SH-SY5Y (cell line): ENCODE measurements around the gene MFSD2B.

ENCODE experiments used
- GATA2 ChIP-seq: IDR thresholded peaks from 2 replicates; pipeline ENCODE4 v1.6.1; 2011; ENCODE audit warnings: mild to moderate bottlenecking, low read depth, low read length
- GATA3 ChIP-seq: IDR thresholded peaks from 2 replicates; pipeline ENCODE4 v1.6.1; 2011; ENCODE audit warnings: low read depth, mild to moderate bottlenecking, low read length, moderate library complexity

The MFSD2B gene

DNA sequence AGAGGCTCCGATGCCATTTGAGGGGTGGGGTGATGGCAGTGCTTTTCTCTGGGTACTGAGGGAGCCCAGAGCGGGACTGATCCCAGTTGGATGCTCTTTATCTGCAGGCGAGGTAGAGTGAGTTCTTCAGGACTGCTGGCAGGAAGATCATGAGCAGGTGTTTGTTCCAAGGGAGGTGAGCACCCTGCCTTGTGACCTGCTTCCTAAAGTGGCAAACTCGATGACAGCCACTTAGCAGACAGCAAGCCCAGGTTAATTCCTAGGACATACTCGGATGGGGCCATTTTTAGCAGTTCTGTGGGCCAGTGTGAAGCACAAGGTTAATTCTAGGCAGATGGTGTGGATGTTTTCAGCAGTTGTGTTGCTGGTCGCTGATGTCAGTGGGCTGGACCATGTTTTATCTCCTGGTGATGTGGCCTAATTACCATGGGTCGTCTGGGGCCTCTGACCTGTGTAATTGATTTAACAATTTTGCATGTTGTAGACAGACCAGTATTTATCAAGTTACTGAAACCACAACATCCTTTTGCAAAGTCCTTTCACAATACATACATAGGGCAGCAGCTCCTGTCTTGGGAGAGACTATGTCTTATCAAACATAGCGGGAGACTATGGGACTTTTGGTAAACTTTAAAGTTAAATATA lies 44.6 kb downstream of the MFSD2B start:
- TF ChIP-seq GATA3 (no peak), GATA2 (no peak)

DNA sequence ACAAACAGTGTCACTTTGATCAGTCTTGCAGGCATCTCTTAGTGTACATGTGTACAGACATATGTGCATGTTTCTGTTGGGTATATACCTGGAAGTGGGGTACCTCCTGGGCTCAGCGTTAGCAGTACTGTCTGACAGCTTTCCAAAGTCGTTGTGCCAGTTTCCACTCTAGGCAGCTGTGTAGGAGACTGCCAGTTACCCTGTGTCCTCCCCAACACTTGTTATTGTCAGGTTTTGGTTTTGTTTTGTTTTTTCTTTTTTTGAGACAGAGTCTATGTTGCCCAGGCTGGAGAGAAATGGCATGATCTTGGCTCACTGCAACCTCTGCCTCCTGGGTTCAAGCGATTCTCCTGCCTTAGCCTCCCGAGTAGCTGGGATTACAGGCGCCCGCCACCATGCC lies 45.9 kb downstream of the MFSD2B start:
- TF ChIP-seq GATA2 (no peak), GATA3 (no peak)

DNA sequence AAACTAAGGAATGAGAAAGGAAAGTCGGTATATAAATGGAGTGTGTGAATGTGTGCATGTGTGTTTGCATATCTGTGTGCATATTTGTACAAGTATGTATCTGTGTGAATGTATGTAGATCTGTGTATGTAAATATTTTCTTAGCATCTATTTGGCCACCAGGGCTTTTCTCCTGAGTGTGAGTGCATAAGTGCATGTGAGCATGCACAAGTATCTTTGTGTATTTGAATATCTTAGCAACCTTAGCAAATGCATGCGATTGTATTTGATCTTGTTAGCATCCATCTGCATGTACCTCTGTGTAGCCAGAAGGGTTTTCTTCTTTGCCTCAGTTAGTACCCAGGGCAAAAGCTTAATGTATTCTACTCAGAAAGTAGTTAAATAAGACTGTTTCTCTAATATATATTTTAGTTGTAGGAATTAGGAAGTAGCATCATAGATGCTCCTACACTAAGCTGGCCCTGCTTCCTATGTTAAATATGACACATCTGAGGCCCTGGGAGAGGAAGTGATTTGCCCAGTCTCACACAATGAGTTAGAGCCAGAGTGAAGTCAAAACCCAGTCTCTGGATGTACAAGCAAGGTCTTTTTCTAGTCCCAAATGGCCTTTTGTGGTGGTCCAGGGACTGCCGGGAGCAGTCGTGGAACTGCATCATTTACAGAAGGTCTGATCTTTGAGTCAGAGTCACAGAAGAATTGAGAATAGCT lies 48.8 kb downstream of the MFSD2B start:
- TF ChIP-seq GATA3, result no peak
- TF ChIP-seq GATA2, result no peak

DNA sequence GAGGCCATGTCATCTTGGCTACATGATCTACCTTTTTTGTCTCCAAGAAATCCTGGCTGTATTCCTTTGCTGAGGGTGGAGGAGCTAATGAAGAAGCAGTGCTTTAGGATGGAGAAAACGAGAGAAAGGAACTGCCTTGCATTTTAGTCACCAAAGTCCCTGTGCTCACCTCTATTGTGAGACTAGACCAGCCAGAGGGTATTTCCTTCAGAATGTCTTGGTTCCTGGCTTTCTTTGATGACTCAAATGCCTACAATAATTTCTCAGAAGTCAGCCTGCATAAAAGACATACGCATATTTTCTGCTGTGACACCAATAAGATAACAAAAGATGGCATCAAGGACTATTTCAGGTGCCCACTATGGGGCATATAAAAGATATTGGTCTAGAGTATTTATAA lies 55.5 kb downstream of the MFSD2B start:
- TF ChIP-seq GATA2 (no peak), GATA3 (no peak)

DNA sequence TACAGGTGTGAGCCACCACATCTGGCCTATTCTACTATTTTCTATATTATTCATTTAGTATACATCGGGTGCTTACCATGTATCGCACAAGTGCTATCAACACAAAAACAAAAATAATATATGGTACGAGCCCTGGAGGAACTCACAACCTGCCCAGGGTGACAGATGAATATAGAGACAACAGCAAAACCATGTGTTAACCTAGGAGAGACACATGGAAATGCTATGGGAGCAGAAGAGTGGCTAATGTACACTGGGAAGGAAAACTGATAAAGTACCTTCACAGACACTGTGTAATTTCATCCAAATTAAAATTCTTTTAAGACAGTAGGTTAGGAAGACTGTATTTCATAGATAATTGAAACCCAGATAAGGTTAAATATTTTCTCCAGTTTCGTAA lies 62.4 kb downstream of the MFSD2B start:
- TF ChIP-seq GATA3 (no peak), GATA2 (no peak)

DNA sequence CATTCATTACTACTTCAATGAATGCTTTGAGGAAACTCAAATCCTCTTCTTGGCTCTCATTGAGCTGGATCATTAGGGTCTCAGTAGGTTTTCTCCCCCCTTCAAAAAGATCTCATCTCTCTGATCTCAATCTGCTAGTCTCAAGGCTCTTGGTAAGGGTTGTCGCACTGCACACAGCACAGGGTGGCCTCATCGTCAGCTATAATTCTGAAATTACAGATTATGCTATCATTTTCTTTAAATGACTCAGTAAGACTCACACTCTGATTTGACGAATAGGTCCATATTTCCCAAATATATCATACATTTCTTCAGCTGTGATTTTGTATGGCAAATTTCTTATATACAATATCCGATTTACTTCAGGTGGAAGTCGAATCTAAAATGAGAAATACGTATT lies 63.9 kb downstream of the MFSD2B start:
- TF ChIP-seq GATA3 (no peak), GATA2 (no peak)

DNA sequence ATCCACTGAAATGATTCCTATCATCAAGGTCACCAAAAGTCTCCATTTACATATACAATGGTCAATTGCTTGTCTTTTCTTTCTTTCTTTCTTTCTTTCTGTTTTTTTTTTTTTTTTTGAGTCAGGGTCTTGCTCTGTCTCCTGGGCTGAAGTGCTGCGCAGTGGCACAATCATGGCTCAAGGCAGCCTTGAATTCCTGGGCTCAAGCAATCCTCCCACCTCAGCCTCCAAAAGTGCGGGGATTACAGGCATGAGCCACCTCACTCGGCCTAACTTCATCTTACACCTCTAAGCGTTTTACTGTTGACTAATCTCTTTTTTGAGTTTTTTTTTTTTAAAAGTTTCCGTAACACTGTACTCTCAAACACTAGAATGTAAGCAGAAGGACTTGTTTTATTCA lies 65.4 kb downstream of the MFSD2B start:
- TF ChIP-seq GATA3, result no peak
- no peak for TF ChIP-seq GATA2
